GM23338 (cell line): ENCODE results near the gene LRRC63. TPM values are rescaled to one million over a fixed set of nuclear protein-coding genes. Genes with fewer than 3 reads are reported as not detected.

ENCODE experiments used
- ATAC-seq: fragments of 200-7000 bp; cut with Tn5 transposase; 3 replicates; pipeline ENCODE4 v1.9.1; 2020
- DNase-seq: peaks from one replicate; pipeline ENCODE4 v3.0.0-alpha.2; 2015; ENCODE audit warnings: low spot score
- H2AFZ ChIP-seq: fragments of 200-600 bp; sonication (generic); 2 replicates; pipeline ENCODE4 v1.8.0; 2016; ENCODE audit warnings: antibody characterized with exemption, mild to moderate bottlenecking, moderate library complexity
- H3F3A ChIP-seq: fragments of 200-600 bp; sonication (generic); replicated peaks from 2 replicates; pipeline ENCODE4 v1.8.0; 2017; ENCODE audit warnings: antibody characterized with exemption, mixed run types, low read depth
- H3K27ac ChIP-seq: fragments of 200-600 bp; sonication (generic); 2 replicates; pipeline ENCODE4 v1.6.1; 2016; ENCODE audit warnings: low read depth
- H3K27me3 ChIP-seq: fragments of 200-600 bp; sonication (generic); 2 replicates; pipeline ENCODE4 v1.8.0; 2016; ENCODE audit warnings: mild to moderate bottlenecking, mixed run types, moderate library complexity; ENCODE audit not compliant: insufficient read depth
- H3K36me3 ChIP-seq: fragments of 200-600 bp; sonication (generic); 2 replicates; pipeline ENCODE4 v1.8.0; 2016; ENCODE audit warnings: mild to moderate bottlenecking; ENCODE audit not compliant: insufficient read depth
- H3K4me1 ChIP-seq: fragments of 200-600 bp; sonication (generic); 2 replicates; pipeline ENCODE4 v1.8.0; 2016; ENCODE audit warnings: mild to moderate bottlenecking, moderate library complexity; ENCODE audit not compliant: insufficient read depth
- H3K4me2 ChIP-seq: fragments of 200-600 bp; sonication (generic); 2 replicates; pipeline ENCODE4 v1.7.1; 2017; ENCODE audit warnings: mixed run types
- H3K4me3 ChIP-seq: fragments of 200-600 bp; sonication (generic); 2 replicates; pipeline ENCODE4 v1.6.1; 2016; ENCODE audit warnings: mixed run types
- H3K79me2 ChIP-seq: fragments of 200-600 bp; sonication (generic); replicated peaks from 2 replicates; pipeline ENCODE4 v1.8.0; 2017; ENCODE audit warnings: mild to moderate bottlenecking; ENCODE audit not compliant: insufficient read depth
- H3K9me2 ChIP-seq: fragments of 200-600 bp; sonication (generic); 2 replicates; pipeline ENCODE4 v1.8.0; 2017; ENCODE audit not compliant: insufficient read depth
- H4K20me1 ChIP-seq: fragments of 200-600 bp; sonication (generic); replicated peaks from 2 replicates; pipeline ENCODE4 v1.8.0; 2017; ENCODE audit warnings: mild to moderate bottlenecking; ENCODE audit not compliant: insufficient read depth
- H3K27ac Mint-ChIP-seq: 2 replicates; pipeline ENCODE4 v1.8.0; 2020; ENCODE audit warnings: inconsistent platforms, mild to moderate bottlenecking, moderate library complexity, mixed read lengths
- H3K27me3 Mint-ChIP-seq: 3 replicates; pipeline ENCODE4 v1.8.0; 2022; ENCODE audit warnings: low read depth, mild to moderate bottlenecking, moderate library complexity, mixed read lengths, inconsistent platforms; ENCODE audit not compliant: insufficient read depth, poor library complexity
- H3K36me3 Mint-ChIP-seq: 3 replicates; pipeline ENCODE4 v1.8.0; 2021; ENCODE audit warnings: low read depth, mild to moderate bottlenecking, inconsistent platforms, moderate library complexity, mixed read lengths
- H3K4me1 Mint-ChIP-seq: 3 replicates; pipeline ENCODE4 v1.8.0; 2020; ENCODE audit warnings: mild to moderate bottlenecking, inconsistent platforms, mixed read lengths
- H3K4me3 Mint-ChIP-seq: 3 replicates; pipeline ENCODE4 v1.8.0; 2021; ENCODE audit warnings: moderate library complexity, mild to moderate bottlenecking, inconsistent platforms, mixed read lengths
- H3K9me3 Mint-ChIP-seq: 3 replicates; pipeline ENCODE4 v1.8.0; 2020; ENCODE audit warnings: moderate library complexity, mild to moderate bottlenecking, inconsistent platforms, mixed read lengths
- CREB1 ChIP-seq: fragments of 250-450 bp; sonication (Bioruptor Pico); IDR thresholded peaks from 2 replicates; pipeline ENCODE4 v1.5.0; 2020; ENCODE audit warnings: low read depth, mild to moderate bottlenecking, moderate library complexity
- EZH2 ChIP-seq: fragments of 200-600 bp; sonication (generic); IDR thresholded peaks from one replicate; pipeline ENCODE4 v1.8.0; 2017; ENCODE audit warnings: antibody characterized with exemption, mild to moderate bottlenecking, low read depth; ENCODE audit not compliant: unreplicated experiment
- JUNB ChIP-seq: IDR thresholded peaks from one replicate; pipeline ENCODE4 v1.6.1; 2016; ENCODE audit warnings: antibody characterized with exemption; ENCODE audit not compliant: unreplicated experiment
- NANOG ChIP-seq: IDR thresholded peaks from 2 replicates; pipeline ENCODE4 v1.6.1; 2016; ENCODE audit warnings: antibody characterized with exemption, borderline replicate concordance
- POLR2AphosphoS5 ChIP-seq: IDR thresholded peaks from 2 replicates; pipeline ENCODE4 v1.6.1; 2016; ENCODE audit warnings: antibody characterized with exemption, low read depth
- STAT1 ChIP-seq: IDR thresholded peaks from one replicate; pipeline ENCODE4 v1.6.1; 2016; ENCODE audit warnings: antibody characterized with exemption; ENCODE audit not compliant: unreplicated experiment
- ZNF331 ChIP-seq: fragments of 250-450 bp; sonication (Bioruptor Pico); IDR thresholded peaks from 2 replicates; pipeline ENCODE4 v1.5.0; 2020; ENCODE audit warnings: low read depth, mild to moderate bottlenecking, moderate library complexity
- polyA plus RNA-seq: library from polyadenylated mRNA; unstranded; fragments of >200 nt; fragmentation: Nextera tagmentation; extraction: Ambion mirVana; gene quantifications from 2 replicates; pipeline ENCODE4 v1.2.1, GENCODE V29; 2016
- total RNA-seq: library from RNA; depleted of rRNA; stranded (reverse); fragments of >200 nt; shearing (Covaris generic); gene quantifications from 2 replicates; pipeline ENCODE4 v1.2.3, GENCODE V29; 2014
- TF ChIP-seq, protein P1 (sequence below): IDR thresholded peaks from 2 replicates; pipeline ENCODE4 v1.6.1; 2016; ENCODE audit warnings: antibody characterized with exemption
- TF ChIP-seq, protein P2 (sequence below): IDR thresholded peaks from one replicate; pipeline ENCODE4 v1.6.1; 2018; ENCODE audit warnings: antibody characterized with exemption; ENCODE audit not compliant: unreplicated experiment
- TF ChIP-seq, protein P3 (sequence below), 2 experiments: fragments of 200-600 bp in 1 of 2; sonication (generic) in 1 of 2; conservative IDR thresholded peaks; 2 replicates each; pipeline versions ENCODE4 v1.5.1 to v1.6.1; 2016 to 2017; ENCODE audit warnings: antibody characterized with exemption in 2 of 2, low read depth in 2 of 2, mild to moderate bottlenecking in 2 of 2, moderate library complexity in 1 of 2

Gene LRRC63
- total and polyA plus RNA-seq, 2 experiments from 2014 or later = not detected

DNA sequence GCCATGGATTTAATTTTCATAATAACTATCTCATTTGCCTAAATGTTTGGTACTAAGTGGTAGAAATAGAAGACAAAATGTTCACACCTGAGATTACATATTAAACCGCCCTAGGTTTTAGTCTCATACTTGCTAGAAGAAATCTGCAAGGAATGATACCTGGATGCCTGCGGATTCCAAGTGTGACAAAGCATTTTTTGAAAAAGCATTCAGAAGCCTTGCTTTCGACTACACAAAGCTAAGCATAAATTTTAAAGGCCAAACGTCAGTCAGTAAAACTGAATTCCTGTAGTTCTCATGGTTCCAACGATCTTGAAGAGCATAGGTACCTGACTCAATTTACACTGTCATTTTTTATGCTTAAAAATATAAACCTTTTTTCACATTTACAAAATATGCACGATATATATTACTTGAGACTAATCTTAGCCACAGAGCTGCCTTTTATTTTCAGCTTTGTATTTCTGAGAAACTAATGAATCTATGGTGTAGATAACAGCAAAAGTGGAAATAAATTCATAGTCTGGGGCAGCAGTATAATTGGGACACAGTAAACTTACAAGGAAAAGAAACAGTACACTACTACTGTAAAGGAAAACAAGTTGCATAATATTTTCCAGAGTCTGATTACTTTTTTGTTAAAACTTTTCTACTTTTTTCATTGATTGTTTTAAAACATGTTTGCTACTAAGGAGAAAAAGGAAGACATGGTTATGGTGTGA lies 1.2 kb upstream of the LRRC63 start (continued):
- TF ChIP-seq POLR2AphosphoS5 = no peak

DNA sequence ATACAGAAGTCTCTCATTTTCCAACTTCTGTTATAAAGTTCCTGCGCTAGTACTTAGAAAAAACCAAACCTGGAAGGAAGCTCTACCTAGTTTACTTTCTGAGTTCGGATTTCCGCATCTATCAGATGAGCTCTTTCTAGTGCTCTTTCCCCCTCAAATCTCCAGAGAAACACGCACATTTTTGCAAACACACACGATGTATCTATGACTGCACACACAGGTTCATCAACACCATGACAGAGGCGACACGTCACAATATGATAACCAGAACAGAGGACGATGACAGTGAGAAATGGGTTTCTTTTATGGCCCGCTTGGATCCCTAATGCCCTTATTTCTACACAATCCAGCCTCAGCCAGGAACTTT lies 629 bp upstream of the LRRC63 start:
- peak overlapping the region; percentile 68 for H3K4me3 ChIP-seq
- peaks cover 18% of the 10 kb centered on the region for H3K4me1 ChIP-seq
- H3K27ac Mint-ChIP-seq = no peak overlapping the region
- ATAC-seq (peak; percentile 10; the same call in 2 of the 3 replicates), DNase-seq (no peak)
- H3K9me2 ChIP-seq = no peaks in the 10 kb centered on the region
- H3K27me3 ChIP-seq = peaks cover 27% of the 10 kb centered on the region
- H3K4me1 Mint-ChIP-seq = peaks cover 14% of the 10 kb centered on the region; the same call in 2 of the 3 replicates
- H3F3A ChIP-seq = no peaks in the 10 kb centered on the region
- H3K79me2 ChIP-seq = no peaks in the 10 kb centered on the region
- H4K20me1 ChIP-seq = no peaks in the 10 kb centered on the region
- no peaks in the 10 kb centered on the region for H3K9me3 Mint-ChIP-seq
- H3K27ac ChIP-seq = no peak overlapping the region
- H3K4me2 ChIP-seq = peak overlapping the region; percentile 92
- peak overlapping the region; percentile 100 for H2AFZ ChIP-seq
- H3K36me3 ChIP-seq = no peaks in the 10 kb centered on the region
- H3K27me3 Mint-ChIP-seq = peaks cover 5% of the 10 kb centered on the region
- H3K36me3 Mint-ChIP-seq = no peaks in the 10 kb centered on the region
- no peak for TF ChIP-seq EZH2
- TF ChIP-seq, protein P1, sequence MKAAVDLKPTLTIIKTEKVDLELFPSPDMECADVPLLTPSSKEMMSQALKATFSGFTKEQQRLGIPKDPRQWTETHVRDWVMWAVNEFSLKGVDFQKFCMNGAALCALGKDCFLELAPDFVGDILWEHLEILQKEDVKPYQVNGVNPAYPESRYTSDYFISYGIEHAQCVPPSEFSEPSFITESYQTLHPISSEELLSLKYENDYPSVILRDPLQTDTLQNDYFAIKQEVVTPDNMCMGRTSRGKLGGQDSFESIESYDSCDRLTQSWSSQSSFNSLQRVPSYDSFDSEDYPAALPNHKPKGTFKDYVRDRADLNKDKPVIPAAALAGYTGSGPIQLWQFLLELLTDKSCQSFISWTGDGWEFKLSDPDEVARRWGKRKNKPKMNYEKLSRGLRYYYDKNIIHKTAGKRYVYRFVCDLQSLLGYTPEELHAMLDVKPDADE = no peak
- TF ChIP-seq JUNB = no peak
- TF ChIP-seq, protein P2, sequence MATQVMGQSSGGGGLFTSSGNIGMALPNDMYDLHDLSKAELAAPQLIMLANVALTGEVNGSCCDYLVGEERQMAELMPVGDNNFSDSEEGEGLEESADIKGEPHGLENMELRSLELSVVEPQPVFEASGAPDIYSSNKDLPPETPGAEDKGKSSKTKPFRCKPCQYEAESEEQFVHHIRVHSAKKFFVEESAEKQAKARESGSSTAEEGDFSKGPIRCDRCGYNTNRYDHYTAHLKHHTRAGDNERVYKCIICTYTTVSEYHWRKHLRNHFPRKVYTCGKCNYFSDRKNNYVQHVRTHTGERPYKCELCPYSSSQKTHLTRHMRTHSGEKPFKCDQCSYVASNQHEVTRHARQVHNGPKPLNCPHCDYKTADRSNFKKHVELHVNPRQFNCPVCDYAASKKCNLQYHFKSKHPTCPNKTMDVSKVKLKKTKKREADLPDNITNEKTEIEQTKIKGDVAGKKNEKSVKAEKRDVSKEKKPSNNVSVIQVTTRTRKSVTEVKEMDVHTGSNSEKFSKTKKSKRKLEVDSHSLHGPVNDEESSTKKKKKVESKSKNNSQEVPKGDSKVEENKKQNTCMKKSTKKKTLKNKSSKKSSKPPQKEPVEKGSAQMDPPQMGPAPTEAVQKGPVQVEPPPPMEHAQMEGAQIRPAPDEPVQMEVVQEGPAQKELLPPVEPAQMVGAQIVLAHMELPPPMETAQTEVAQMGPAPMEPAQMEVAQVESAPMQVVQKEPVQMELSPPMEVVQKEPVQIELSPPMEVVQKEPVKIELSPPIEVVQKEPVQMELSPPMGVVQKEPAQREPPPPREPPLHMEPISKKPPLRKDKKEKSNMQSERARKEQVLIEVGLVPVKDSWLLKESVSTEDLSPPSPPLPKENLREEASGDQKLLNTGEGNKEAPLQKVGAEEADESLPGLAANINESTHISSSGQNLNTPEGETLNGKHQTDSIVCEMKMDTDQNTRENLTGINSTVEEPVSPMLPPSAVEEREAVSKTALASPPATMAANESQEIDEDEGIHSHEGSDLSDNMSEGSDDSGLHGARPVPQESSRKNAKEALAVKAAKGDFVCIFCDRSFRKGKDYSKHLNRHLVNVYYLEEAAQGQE = no peak
- TF ChIP-seq CREB1 = no peak
- no peak for TF ChIP-seq NANOG
- TF ChIP-seq POLR2AphosphoS5 = no peak
- TF ChIP-seq STAT1 = no peak
- TF ChIP-seq, protein P3, sequence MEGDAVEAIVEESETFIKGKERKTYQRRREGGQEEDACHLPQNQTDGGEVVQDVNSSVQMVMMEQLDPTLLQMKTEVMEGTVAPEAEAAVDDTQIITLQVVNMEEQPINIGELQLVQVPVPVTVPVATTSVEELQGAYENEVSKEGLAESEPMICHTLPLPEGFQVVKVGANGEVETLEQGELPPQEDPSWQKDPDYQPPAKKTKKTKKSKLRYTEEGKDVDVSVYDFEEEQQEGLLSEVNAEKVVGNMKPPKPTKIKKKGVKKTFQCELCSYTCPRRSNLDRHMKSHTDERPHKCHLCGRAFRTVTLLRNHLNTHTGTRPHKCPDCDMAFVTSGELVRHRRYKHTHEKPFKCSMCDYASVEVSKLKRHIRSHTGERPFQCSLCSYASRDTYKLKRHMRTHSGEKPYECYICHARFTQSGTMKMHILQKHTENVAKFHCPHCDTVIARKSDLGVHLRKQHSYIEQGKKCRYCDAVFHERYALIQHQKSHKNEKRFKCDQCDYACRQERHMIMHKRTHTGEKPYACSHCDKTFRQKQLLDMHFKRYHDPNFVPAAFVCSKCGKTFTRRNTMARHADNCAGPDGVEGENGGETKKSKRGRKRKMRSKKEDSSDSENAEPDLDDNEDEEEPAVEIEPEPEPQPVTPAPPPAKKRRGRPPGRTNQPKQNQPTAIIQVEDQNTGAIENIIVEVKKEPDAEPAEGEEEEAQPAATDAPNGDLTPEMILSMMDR (conservative IDR thresholded peaks at IDR 0.05; ENCODE audit: low read depth in 2 of 2) = no peak
- TF ChIP-seq ZNF331 = no peak
- peak overlapping the region; percentile 69 for H3K4me3 Mint-ChIP-seq
